ENCODE data around the gene HASPIN. TPM values are rescaled to one million over a fixed set of nuclear protein-coding genes. Genes with fewer than 3 reads are reported as not detected.

The HASPIN gene
- total RNA-seq, 4 donors from 2014 or later = 0.13 to 0.15 TPM; not detected in 2

- Histone ChIP-seq H3K4me1 (peaks cover 0 to 11% (median 3%) of the 10 kb centered on the region in 3 donors), H3K27ac (no peak overlapping the region), H3K36me3 (no peaks in the 10 kb centered on the region), H3K9me3 (no peaks in the 10 kb centered on the region), H3K27me3 (peaks cover 62% of the 10 kb centered on the region), H3K4me3 (no peak overlapping the region)
- TF ChIP-seq CTCF (IDR thresholded peaks at IDR 0.05) (no peak), POLR2A (IDR thresholded peaks at IDR 0.05) (no peak), POLR2AphosphoS5 (IDR thresholded peaks at IDR 0.05) (no peak), EP300 (IDR thresholded peaks at IDR 0.05) (no peak)
- 75 to 78% methylated on average over 6 to 8 of the region's 8 CpGs for WGBS, 2 donors (ENCODE audit: low coverage in 1 of 2)
- no peak for ATAC-seq
Observed at GRCh38 chr17:3750926-3751325, 27.2 kb downstream of the HASPIN start.

GRCh38 chr17:3751836-3752235 lies 28.1 kb downstream of the HASPIN start:
- ATAC-seq = no peak
- Histone ChIP-seq H3K4me3 (no peak overlapping the region), H3K27me3 (peaks cover 63% of the 10 kb centered on the region), H3K36me3 (no peaks in the 10 kb centered on the region), H3K4me1 (peaks cover 0 to 11% (median 3%) of the 10 kb centered on the region in 3 donors), H3K27ac (no peak overlapping the region), H3K9me3 (no peaks in the 10 kb centered on the region)
- 100% methylated on average over 1 of the region's 15 CpGs; no CpG with 5 or more reads in 1 of the 2 donors for WGBS, 2 donors (ENCODE audit: low coverage in 1 of 2)
- TF ChIP-seq POLR2AphosphoS5 (IDR thresholded peaks at IDR 0.05) = no peak
- no peak for TF ChIP-seq EP300 (IDR thresholded peaks at IDR 0.05)
- no peak for TF ChIP-seq POLR2A (IDR thresholded peaks at IDR 0.05)
- TF ChIP-seq CTCF (IDR thresholded peaks at IDR 0.05) = no peak

- no CpG with 5 or more reads among the region's 12 CpGs for WGBS, 2 donors (ENCODE audit: low coverage in 1 of 2)
- Histone ChIP-seq H3K4me1 (peaks cover 0 to 11% (median 3%) of the 10 kb centered on the region in 3 donors), H3K9me3 (no peaks in the 10 kb centered on the region), H3K27ac (no peak overlapping the region), H3K27me3 (peaks cover 62% of the 10 kb centered on the region), H3K4me3 (no peak overlapping the region), H3K36me3 (no peaks in the 10 kb centered on the region)
- TF ChIP-seq POLR2AphosphoS5 (IDR thresholded peaks at IDR 0.05) (no peak), POLR2A (IDR thresholded peaks at IDR 0.05) (no peak), CTCF (IDR thresholded peaks at IDR 0.05) (no peak), EP300 (IDR thresholded peaks at IDR 0.05) (no peak)
- no peak for ATAC-seq
Observed at GRCh38 chr17:3753624-3754023, 29.9 kb downstream of the HASPIN start.

- WGBS, 2 donors (ENCODE audit: low coverage in 1 of 2) = 78 to 86% methylated on average over 11 to 12 of the region's 18 CpGs
- no peak overlapping the region for H3K4me3 ChIP-seq
- H3K27ac ChIP-seq = no peak overlapping the region
- ATAC-seq = no peak
- H3K9me3 ChIP-seq = peaks cover 0 to 2% (median 0%) of the 10 kb centered on the region in 3 donors
- no peak for TF ChIP-seq POLR2AphosphoS5 (IDR thresholded peaks at IDR 0.05)
- no peak for TF ChIP-seq EP300 (IDR thresholded peaks at IDR 0.05)
- no peak for TF ChIP-seq POLR2A (IDR thresholded peaks at IDR 0.05)
- no peak for TF ChIP-seq CTCF (IDR thresholded peaks at IDR 0.05)
- H3K27me3 ChIP-seq = peaks cover 58% of the 10 kb centered on the region
- H3K36me3 ChIP-seq = no peaks in the 10 kb centered on the region
- H3K4me1 ChIP-seq = peaks cover 0 to 11% (median 3%) of the 10 kb centered on the region in 3 donors
Observed at GRCh38 chr17:3754066-3754457, 30.4 kb downstream of the HASPIN start.

Measured in gastroesophageal sphincter (tissue), 4 donors.